K562 (cell line): ENCODE data around the gene HP. TPM values are rescaled to one million over a fixed set of nuclear protein-coding genes. Genes with fewer than 3 reads are reported as not detected.

Source experiments
- ATAC-seq: fragments of 200-7000 bp; cut with Tn5 transposase; 3 replicates; pipeline ENCODE4 v1.9.1; 2020; ENCODE audit warnings: moderate library complexity
- BruUV-seq: library from RNA; stranded (reverse); fragments of 400-500 nt; replicated peaks from 2 replicates; lab custom pipeline; 2021; lab: Mats Ljungman, UMichigan
- CTCF ChIA-PET: fragments of 300-600 bp; formaldehyde crosslinking; extraction: SDS; loops from one replicate; lab custom pipeline; 2021; ENCODE audit warnings: low intra/inter-chr PET ratio; lab: Yijun Ruan, JAX
- POLR2A ChIA-PET: fragments of 300-600, 350-650 bp; sonication (Branson Sonifier 250); formaldehyde crosslinking; extraction: SDS; loops from one replicate; lab custom pipeline; 2021; ENCODE audit warnings: antibody characterized with exemption, inconsistent platforms; lab: Yijun Ruan, JAX
- DNase-seq, 4 experiments: peaks; one replicate each; pipeline versions ENCODE4 v3.0.0 to v3.0.0-alpha.2; 2011 to 2018; ENCODE audit warnings: low spot score in 3 of 4, mixed read lengths in 3 of 4; ENCODE audit errors: extremely low read depth in 1 of 4
- FAIRE-seq: peaks from 2 replicates; lab custom pipeline; 2011; peaks lifted over from hg19 to GRCh38; lab: Jason Lieb, UNC
- H2AFZ ChIP-seq: 2 replicates; pipeline ENCODE4 v1.6.0; 2011; ENCODE audit warnings: low read depth, low read length, control low read depth, inconsistent platforms
- H3K27ac ChIP-seq: fragments of 200-600 bp; 3 replicates; pipeline ENCODE4 v1.8.0; 2011; ENCODE audit warnings: low read depth, mild to moderate bottlenecking, control low read depth, inconsistent platforms, low read length, moderate library complexity, mixed read lengths; ENCODE audit errors: extremely low read depth
- H3K27me3 ChIP-seq, 2 experiments: fragments of 300-600 bp in 1 of 2; 2 replicates in 1 of 2; 3 replicates in 1 of 2; pipeline versions ENCODE4 v1.6.0 to v1.8.0; 2011; ENCODE audit warnings: inconsistent platforms in 2 of 2, low read length in 2 of 2, mild to moderate bottlenecking in 1 of 2, mixed read lengths in 1 of 2, moderate library complexity in 1 of 2; ENCODE audit not compliant: control insufficient read depth in 2 of 2, insufficient read depth in 2 of 2
- H3K36me3 ChIP-seq: fragments of 300-600 bp; 3 replicates; pipeline ENCODE4 v1.8.0; 2011; ENCODE audit warnings: mild to moderate bottlenecking, low read length, inconsistent platforms; ENCODE audit not compliant: control insufficient read depth, insufficient read depth
- H3K4me1 ChIP-seq, 2 experiments: fragments of 200-600 bp in 1 of 2; replicated peaks in 1 of 2; 2 replicates in 1 of 2; 3 replicates in 1 of 2; pipeline versions ENCODE4 v1.5.1 to v1.8.0; 2011; ENCODE audit warnings: inconsistent platforms in 2 of 2, low read length in 2 of 2, mild to moderate bottlenecking in 1 of 2, mixed read lengths in 1 of 2, moderate library complexity in 1 of 2; ENCODE audit not compliant: control insufficient read depth in 2 of 2, insufficient read depth in 2 of 2
- H3K4me2 ChIP-seq: 2 replicates; pipeline ENCODE4 v1.6.1; 2011; ENCODE audit warnings: low read length, control low read depth, inconsistent platforms, mixed read lengths; ENCODE audit not compliant: insufficient read depth
- H3K4me3 ChIP-seq: fragments of 200-600 bp; sonication (generic), shearing (Covaris generic); 2 replicates; pipeline ENCODE4 v1.5.1; 2016; ENCODE audit warnings: control low read depth, inconsistent platforms
- H3K79me2 ChIP-seq: fragments of 200-600 bp; 3 replicates; pipeline ENCODE4 v1.8.0; 2011; ENCODE audit warnings: low read length, inconsistent platforms; ENCODE audit not compliant: control insufficient read depth, insufficient read depth
- H3K9ac ChIP-seq, 2 experiments: 2 replicates each; pipeline versions ENCODE4 v1.6.0 to v1.6.1; 2011; ENCODE audit warnings: low read depth in 2 of 2, low read length in 2 of 2, control low read depth in 1 of 2, inconsistent platforms in 1 of 2, mild to moderate bottlenecking in 1 of 2, mixed read lengths in 1 of 2; ENCODE audit not compliant: insufficient read depth in 1 of 2
- H3K9me1 ChIP-seq: one replicate; pipeline ENCODE4 v1.6.0; 2011; ENCODE audit warnings: inconsistent platforms, mild to moderate bottlenecking, low read length, moderate library complexity; ENCODE audit not compliant: control insufficient read depth, insufficient read depth
- H3K9me3 ChIP-seq: replicated peaks from 2 replicates; pipeline ENCODE4 v1.5.1; 2011; ENCODE audit warnings: low read depth, low read length, inconsistent platforms; ENCODE audit not compliant: control insufficient read depth, insufficient read depth
- H4K20me1 ChIP-seq: replicated peaks from 2 replicates; pipeline ENCODE4 v1.6.1; 2011; ENCODE audit warnings: low read length, inconsistent platforms, mixed read lengths; ENCODE audit not compliant: control insufficient read depth, insufficient read depth
- BCOR ChIP-seq: fragments of 450-650 bp; IDR thresholded peaks from 2 replicates; pipeline ENCODE4 v1.6.1; 2016
- C11orf30 ChIP-seq: fragments of 450-650 bp; IDR thresholded peaks from 2 replicates; pipeline ENCODE4 v1.6.1; 2016; ENCODE audit warnings: low read depth, mild to moderate bottlenecking
- HBP1 ChIP-seq: fragments of 450-650 bp; formaldehyde crosslinking; IDR thresholded peaks from 2 replicates; pipeline ENCODE4 v1.4.0; 2022; ENCODE audit warnings: missing genetic modification characterization
- JUN ChIP-seq, 2 experiments: sonication (generic) in 1 of 2; formaldehyde crosslinking in 1 of 2; IDR thresholded peaks; 2 replicates each; pipeline versions ENCODE4 v1.6.1 to v1.8.0; 2012 to 2022; ENCODE audit warnings: borderline replicate concordance in 2 of 2, mild to moderate bottlenecking in 2 of 2, improper control_type of control experiment in 1 of 2, low read depth in 1 of 2, low read length in 1 of 2, missing genetic modification reagents in 1 of 2
- LCOR ChIP-seq: sonication (generic); formaldehyde crosslinking; IDR thresholded peaks from 2 replicates; pipeline ENCODE4 v1.8.0; 2022; ENCODE audit warnings: mild to moderate bottlenecking, missing genetic modification reagents
- MYC ChIP-seq, 2 experiments: fragments of 250-450 bp in 1 of 2; sonication (Bioruptor Pico) in 1 of 2; IDR thresholded peaks; 2 replicates each; pipeline versions ENCODE4 v1.5.1 to v1.6.1; 2012 to 2021; ENCODE audit warnings: low read depth in 2 of 2, borderline replicate concordance in 1 of 2, improper control_type of control experiment in 1 of 2, low read length in 1 of 2, mild to moderate bottlenecking in 1 of 2, moderate library complexity in 1 of 2
- POLR2A ChIP-seq: fragments of 450-650 bp; conservative IDR thresholded peaks from 2 replicates; pipeline ENCODE4 v1.6.1; 2016
- POU5F1 ChIP-seq: fragments of 150-350 bp; IDR thresholded peaks from 2 replicates; pipeline ENCODE4 v1.6.1; 2014; ENCODE audit warnings: borderline replicate concordance, low read length, low read depth, mild to moderate bottlenecking; ENCODE audit not compliant: partially characterized antibody
- SMARCC2 ChIP-seq: fragments of 450-650 bp; IDR thresholded peaks from 2 replicates; pipeline ENCODE4 v1.6.1; 2017; ENCODE audit warnings: antibody characterized with exemption, moderate library complexity, mild to moderate bottlenecking, low read depth
- ZNF12 ChIP-seq: sonication (generic); formaldehyde crosslinking; IDR thresholded peaks from 2 replicates; pipeline ENCODE4 v1.4.0; 2020; ENCODE audit warnings: mild to moderate bottlenecking, missing genetic modification reagents
- ZNF121 ChIP-seq: sonication (generic); formaldehyde crosslinking; conservative IDR thresholded peaks from 2 replicates; pipeline ENCODE4 v1.8.0; 2022; ENCODE audit warnings: missing genetic modification reagents
- ZNF316 ChIP-seq: fragments of 450-650 bp; IDR thresholded peaks from 2 replicates; pipeline ENCODE4 v1.6.1; 2016
- WGBS: fragments of 100-300 bp; shearing (Covaris generic); methylation state at CpG from one replicate; pipeline ENCODE4 v1.1.6; 2016; ENCODE audit warnings: low coverage, mixed read lengths; ENCODE audit not compliant: insufficient coverage; ENCODE audit errors: missing lambda C conversion rate; 5-methylcytosine and 5-hydroxymethylcytosine counted together
- in situ Hi-C: fragments of 300-500 bp; cut with MboI; formaldehyde crosslinking; loops from 4 replicates; pipeline ENCODE4 v1.15.0; 2018; ENCODE audit warnings: inconsistent platforms, mixed read lengths
- intact Hi-C: fragments of 100-400 bp; cut with micrococcal nuclease; formaldehyde crosslinking; loops from 2 replicates; pipeline ENCODE4 v1.14.2; 2022
- polyA plus RNA-seq, 8 experiments: library from polyadenylated mRNA; depleted of rRNA in 4 of 8; stranded (reverse) in 5 of 8; unstranded in 3 of 8; fragments of >200 nt; fragmentation: Nextera tagmentation in 2 of 8; fragmentation: Illumina TruSeq in 1 of 8; extraction: Ambion mirVana in 2 of 8; extraction: Trizol in 1 of 8; gene quantifications; 2 replicates each; pipeline versions ENCODE4 v1.2.1 to v1.2.3, GENCODE V29; 2011 to 2014; ENCODE audit warnings: inconsistent platforms in 1 of 8, missing spikeins in 1 of 8
- total RNA-seq, 7 experiments: library from RNA; depleted of rRNA in 6 of 7; stranded (reverse); fragments of >200 nt in 6 of 7; fragmentation: Illumina TruSeq in 2 of 7; extraction: Trizol in 2 of 7; gene quantifications; 2 replicates each; pipeline versions ENCODE4 v1.2.1 to v1.2.3, GENCODE V29; 2011 to 2021; ENCODE audit warnings: low replicate concordance in 1 of 7
- TF ChIP-seq, protein P1 (sequence below): IDR thresholded peaks from 2 replicates; pipeline ENCODE4 v1.6.1; 2014; ENCODE audit warnings: antibody characterized with exemption
- TF ChIP-seq, protein P2 (sequence below): fragments of 450-650 bp; IDR thresholded peaks from 2 replicates; pipeline ENCODE4 v1.6.1; 2016

Gene HP
- total and polyA plus RNA-seq, 9 of the 15 experiments (the other 6 are each of a cell fraction or from before 2014, with no cell fraction given), result 0.04 to 8.7 TPM; not detected in 7

DNA sequence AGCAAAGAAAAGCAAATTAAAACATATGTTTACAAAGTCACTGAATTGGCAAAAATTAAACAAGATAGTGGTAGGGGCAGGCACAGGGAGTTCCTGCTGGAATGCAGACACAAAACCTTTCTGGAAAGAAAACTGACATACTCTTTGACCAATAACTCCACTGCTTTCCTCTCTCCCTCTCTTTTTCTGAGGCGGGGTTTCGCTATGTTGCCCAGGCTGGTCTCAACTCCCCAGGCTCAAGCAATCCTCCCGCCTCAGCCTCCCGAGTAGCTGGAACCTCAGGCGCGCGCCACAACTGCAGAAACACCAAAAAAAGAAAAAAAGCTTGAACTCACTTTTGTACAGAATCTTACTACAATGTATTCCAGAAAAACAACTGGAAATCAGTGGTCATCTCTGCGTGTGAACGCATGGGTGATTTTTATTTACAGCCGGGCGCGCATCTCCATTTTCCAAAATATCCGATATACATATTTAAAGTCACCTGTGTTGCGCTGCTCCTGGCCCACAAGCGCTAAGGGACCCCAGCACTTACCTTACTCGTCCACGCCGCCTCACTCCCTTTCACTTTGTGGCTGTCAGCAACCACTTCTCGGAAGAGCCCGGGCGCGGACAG is 38.6 kb downstream of the HP start:
- FAIRE-seq (peak; percentile 83), DNase-seq (peak in 2 of 4 experiments; percentile 31 to 57), ATAC-seq (peak; percentile 54)
- CTCF ChIA-PET, result interaction anchor here (0.6 kb wide), 1 partner anchor 528 kb away, joined by 4 read pairs; no protein-coding TSS in a partner anchor
- Histone ChIP-seq H3K4me1 (peaks cover 4 to 8% of the 10 kb centered on the region in 2 experiments; a peak in 1 of 5 replicates), H3K36me3 (peaks cover 62% of the 10 kb centered on the region), H3K4me3 (peak overlapping the region; percentile 62), H3K9me1 (no peaks in the 10 kb centered on the region), H3K27me3 (no peaks in the 10 kb centered on the region), H3K27ac (peak overlapping the region; percentile 72), H3K9me3 (no peaks in the 10 kb centered on the region), H3K9ac (peak overlapping the region; percentile 85 to 96), H3K4me2 (peak overlapping the region; percentile 88), H3K79me2 (peaks cover 58% of the 10 kb centered on the region), H2AFZ (peak overlapping the region; percentile 86), H4K20me1 (no peaks in the 10 kb centered on the region; the same call in 1 of the 2 replicates)
- intact Hi-C loops (no loop called here), in situ Hi-C loops (no loop called here)
- POLR2A ChIA-PET, result interaction anchor here (0.6 to 2.9 kb wide), 10 partner anchors 9 to 828 kb away, joined by 3 to 18 read pairs (median 4); no protein-coding TSS in a partner anchor
- TSS peak; percentile 49 for BruUV-seq
- 0% methylated on average over 20 of the region's 22 CpGs for WGBS
- TF ChIP-seq ZNF121 (CRISPR knock-in tag) (peak; percentile 29; the same call in 1 of the 2 replicates), JUN (IDR thresholded peaks at IDR 0.05; ENCODE audit: borderline replicate concordance, low read depth, low read length) (no peak), JUN (CRISPR knock-in tag; IDR thresholded peaks at IDR 0.05; ENCODE audit: borderline replicate concordance) (0 out of 2 replicates have a peak, but pooled peaks have one; percentile 33), SMARCC2 (0 out of 2 replicates have a peak, but pooled peaks have one; percentile 28), POLR2A (no peak), HBP1 (no peak), MYC (IDR thresholded peaks at IDR 0.05; ENCODE audit: low read depth, low read length) (no peak), MYC (CRISPR knock-in tag; IDR thresholded peaks at IDR 0.05; ENCODE audit: borderline replicate concordance, low read depth) (0 out of 2 replicates have a peak, but pooled peaks have one; percentile 23), BCOR (peak; percentile 54; the same call in 1 of the 2 replicates), ZNF12 (CRISPR knock-in tag) (0 out of 2 replicates have a peak, but pooled peaks have one; percentile 46), ZNF316 (0 out of 2 replicates have a peak, but pooled peaks have one; percentile 4), C11orf30 (no peak), POU5F1 (no peak), LCOR (CRISPR knock-in tag) (peak; percentile 18; the same call in 1 of the 2 replicates)
- TF ChIP-seq, protein P1, sequence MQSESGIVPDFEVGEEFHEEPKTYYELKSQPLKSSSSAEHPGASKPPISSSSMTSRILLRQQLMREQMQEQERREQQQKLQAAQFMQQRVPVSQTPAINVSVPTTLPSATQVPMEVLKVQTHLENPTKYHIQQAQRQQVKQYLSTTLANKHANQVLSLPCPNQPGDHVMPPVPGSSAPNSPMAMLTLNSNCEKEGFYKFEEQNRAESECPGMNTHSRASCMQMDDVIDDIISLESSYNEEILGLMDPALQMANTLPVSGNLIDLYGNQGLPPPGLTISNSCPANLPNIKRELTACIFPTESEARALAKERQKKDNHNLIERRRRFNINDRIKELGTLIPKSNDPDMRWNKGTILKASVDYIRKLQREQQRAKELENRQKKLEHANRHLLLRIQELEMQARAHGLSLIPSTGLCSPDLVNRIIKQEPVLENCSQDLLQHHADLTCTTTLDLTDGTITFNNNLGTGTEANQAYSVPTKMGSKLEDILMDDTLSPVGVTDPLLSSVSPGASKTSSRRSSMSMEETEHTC, result no peak
- TF ChIP-seq, protein P2, sequence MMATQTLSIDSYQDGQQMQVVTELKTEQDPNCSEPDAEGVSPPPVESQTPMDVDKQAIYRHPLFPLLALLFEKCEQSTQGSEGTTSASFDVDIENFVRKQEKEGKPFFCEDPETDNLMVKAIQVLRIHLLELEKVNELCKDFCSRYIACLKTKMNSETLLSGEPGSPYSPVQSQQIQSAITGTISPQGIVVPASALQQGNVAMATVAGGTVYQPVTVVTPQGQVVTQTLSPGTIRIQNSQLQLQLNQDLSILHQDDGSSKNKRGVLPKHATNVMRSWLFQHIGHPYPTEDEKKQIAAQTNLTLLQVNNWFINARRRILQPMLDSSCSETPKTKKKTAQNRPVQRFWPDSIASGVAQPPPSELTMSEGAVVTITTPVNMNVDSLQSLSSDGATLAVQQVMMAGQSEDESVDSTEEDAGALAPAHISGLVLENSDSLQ, result peak; percentile 93
